ENCODE results near the gene CHN2.

GRCh38 chr7:29194206-29194593 is 375 bp upstream of the CHN2 start:
- TF ChIP-seq CTCF (IDR thresholded peaks at IDR 0.05) (no peak), RAD21 (IDR thresholded peaks at IDR 0.05; ENCODE audit: low read length) (no peak), CHD2 (IDR thresholded peaks at IDR 0.05; ENCODE audit: low read length, partially characterized antibody) (no peak), EZH2phosphoT487 (IDR thresholded peaks at IDR 0.05; ENCODE audit: borderline replicate concordance, low read depth) (no peak), NRF1 (IDR thresholded peaks at IDR 0.05; ENCODE audit: low read depth, low read length) (no peak), REST (IDR thresholded peaks at IDR 0.05; ENCODE audit: low read depth, low read length) (no peak), RCOR1 (IDR thresholded peaks at IDR 0.05; ENCODE audit: low read length) (no peak), NFIC (IDR thresholded peaks at IDR 0.05; ENCODE audit: borderline replicate concordance) (no peak), USF1 (IDR thresholded peaks at IDR 0.05; ENCODE audit: borderline replicate concordance, low read depth) (no peak), EP300 (IDR thresholded peaks at IDR 0.05; ENCODE audit: borderline replicate concordance in 1 of 2, low read depth in 1 of 2, low read length in 1 of 2) (no peak)
